HG03064 (cell line): ENCODE measurements around the gene IVNS1ABP.
"Not testable (repeated sequence)": the region's sequence is repeated elsewhere in the genome, so short reads cannot be mapped to it uniquely, and the experiment has no call there.

Experiments used
- ATAC-seq: cut with Tn5 transposase; IDR thresholded peaks from one replicate; pipeline ENCODE4 v1.9.1; 2021; ENCODE audit warnings: low read depth; ENCODE audit not compliant: unreplicated experiment

IVNS1ABP gene

DNA sequence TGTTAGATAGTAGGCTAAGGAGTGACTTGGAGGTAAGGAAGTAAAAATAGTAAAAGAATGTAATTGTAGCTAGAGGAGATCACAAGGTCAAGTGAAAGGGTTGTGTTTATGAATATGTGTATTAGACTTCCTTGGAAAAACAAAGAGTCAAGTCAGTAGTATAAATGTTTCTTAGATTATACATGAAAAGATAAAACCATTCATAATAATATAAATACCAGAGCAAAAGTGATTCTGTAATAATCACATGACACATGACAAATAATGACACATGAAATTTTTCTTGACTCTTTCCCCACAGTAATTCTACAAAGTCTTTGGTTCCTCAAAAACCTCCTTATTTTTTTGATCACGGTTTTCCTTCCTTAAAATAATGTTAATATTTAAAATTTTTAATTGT, 56.4 kb downstream of the IVNS1ABP start:
- no peak for ATAC-seq

DNA sequence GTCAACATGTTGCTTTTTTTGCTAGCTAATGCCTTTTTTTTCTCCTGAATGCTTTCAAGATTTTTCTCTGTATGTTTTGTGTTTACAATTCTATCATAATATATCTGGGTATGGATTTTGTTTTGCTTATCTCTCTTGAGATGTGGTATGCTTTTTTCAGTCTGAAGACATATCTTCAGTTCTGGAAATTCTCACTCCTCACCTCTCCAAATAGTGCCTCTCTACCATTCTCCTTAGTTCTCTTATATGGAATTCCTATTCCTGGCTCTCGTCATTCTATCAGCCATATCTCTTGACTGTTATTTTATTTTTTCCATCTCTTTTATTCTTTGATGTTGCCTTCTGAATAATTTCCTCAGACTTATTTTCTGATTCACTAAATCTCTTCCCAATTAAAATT, 58.4 kb downstream of the IVNS1ABP start:
- ATAC-seq, result no peak

DNA sequence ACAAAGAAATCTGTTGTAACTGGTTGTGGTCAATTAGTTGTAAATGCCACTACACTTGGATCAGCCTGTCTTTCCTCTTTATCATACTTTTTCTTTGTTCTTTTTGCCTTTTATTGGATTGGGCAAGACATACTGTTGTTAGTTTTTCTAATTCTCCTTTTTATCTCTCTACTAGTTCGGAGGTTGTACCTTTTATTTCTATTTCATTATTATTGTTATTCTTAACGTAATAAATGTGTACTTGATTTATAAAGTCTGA, 59.2 kb downstream of the IVNS1ABP start:
- no peak for ATAC-seq

GRCh38 chr1:185257116-185257949, 59.7 kb downstream of the IVNS1ABP start:
- ATAC-seq, result not testable (repeated sequence)

DNA sequence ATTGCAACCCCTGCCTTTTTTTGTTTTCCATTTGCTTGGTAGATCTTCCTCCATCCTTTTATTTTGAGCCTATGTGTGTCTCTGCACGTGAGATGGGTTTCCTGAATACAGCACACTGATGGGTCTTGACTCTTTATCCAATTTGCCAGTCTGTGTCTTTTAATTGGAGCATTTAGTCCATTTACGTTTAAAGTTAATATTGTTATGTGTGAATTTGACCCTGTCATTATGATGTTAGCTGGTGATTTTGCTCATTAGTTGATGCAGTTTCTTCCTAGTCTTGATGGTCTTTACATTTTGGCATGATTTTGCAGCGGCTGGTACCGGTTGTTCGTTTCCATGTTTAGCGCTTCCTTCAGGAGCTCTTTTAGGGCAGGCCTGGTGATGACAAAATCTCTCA, 61.4 kb downstream of the IVNS1ABP start:
- ATAC-seq, result not testable (repeated sequence)

- ATAC-seq, result not testable (repeated sequence)
Observed at GRCh38 chr1:185252404-185252803, 64.6 kb downstream of the IVNS1ABP start.

DNA sequence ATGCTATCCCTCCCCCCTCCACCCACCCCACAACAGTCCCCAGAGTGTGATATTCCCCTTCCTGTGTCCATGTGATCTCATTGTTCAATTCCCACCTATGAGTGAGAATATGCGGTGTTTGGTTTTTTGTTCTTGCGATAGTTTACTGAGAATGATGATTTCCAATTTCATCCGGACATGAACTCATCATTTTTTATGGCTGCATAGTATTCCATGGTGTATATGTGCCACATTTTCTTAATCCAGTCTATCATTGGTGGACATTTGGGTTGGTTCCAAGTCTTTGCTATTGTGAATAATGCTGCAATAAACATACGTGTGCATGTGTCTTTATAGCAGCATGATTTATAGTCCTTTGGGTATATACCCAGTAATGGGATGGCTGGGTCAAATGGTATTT, 65.1 kb downstream of the IVNS1ABP start:
- ATAC-seq, result not testable (repeated sequence)

DNA sequence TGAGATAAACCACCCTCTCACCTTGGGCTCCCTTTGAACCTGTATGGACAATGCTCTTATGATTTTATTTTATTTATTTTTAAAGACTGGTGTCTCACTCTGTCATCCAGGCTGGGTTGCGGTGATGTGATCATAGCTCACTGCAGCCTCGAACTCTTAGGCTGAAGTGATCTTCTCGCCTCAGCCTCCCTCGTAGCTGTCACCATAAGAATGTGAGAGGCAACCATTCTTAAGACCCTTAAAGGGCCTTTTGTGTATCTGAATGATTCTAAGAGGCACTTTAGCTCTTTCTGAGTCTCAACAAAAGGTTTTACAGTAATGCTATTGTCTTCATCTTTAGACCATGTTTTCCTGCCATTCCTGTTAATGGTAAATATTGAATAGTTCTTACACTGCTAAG, 67.0 kb downstream of the IVNS1ABP start:
- no peak for ATAC-seq

DNA sequence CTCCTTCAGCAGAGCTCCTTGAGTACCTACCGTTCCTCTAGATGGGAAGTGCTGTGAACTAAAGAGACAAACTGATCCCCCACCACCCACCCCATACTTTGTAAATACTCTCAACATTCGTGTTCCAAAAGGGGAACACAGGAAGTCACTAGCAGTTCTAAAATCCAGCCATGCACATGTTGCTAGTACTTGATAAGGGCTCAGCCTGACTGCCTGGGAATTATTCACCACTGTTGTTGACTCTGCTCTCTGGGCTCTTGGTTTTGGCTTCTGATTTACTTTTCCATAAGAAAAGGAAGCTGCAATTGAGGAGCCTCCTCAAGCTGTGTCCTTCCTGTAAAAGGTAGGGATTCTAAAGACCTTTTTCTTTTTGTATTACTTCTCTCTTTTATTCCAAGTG, 67.5 kb downstream of the IVNS1ABP start:
- no peak for ATAC-seq
